RWPE1 (cell line): ENCODE results near the gene YWHAH.

ENCODE experiments used
- CTCF ChIA-PET: fragments of 350-600 bp; sonication (Branson Sonifier 250); formaldehyde crosslinking; extraction: SDS; loops from one replicate; lab custom pipeline; 2021; lab: Yijun Ruan, JAX
- POLR2A ChIA-PET: fragments of 400-600 bp; formaldehyde crosslinking; extraction: SDS; loops from one replicate; lab custom pipeline; 2020; ENCODE audit warnings: antibody characterized with exemption; ENCODE audit not compliant: low non-redundant PET; lab: Yijun Ruan, JAX
- DNase-seq: peaks from one replicate; pipeline ENCODE4 v3.0.0; 2012; ENCODE audit warnings: low spot score
- H3K27ac ChIP-seq: fragments of 450-650 bp; 2 replicates; pipeline ENCODE4 v1.5.1; 2017
- TF ChIP-seq, protein P1 (sequence below): fragments of 450-650 bp; conservative IDR thresholded peaks from 2 replicates; pipeline ENCODE4 v1.5.1; 2017; ENCODE audit warnings: low read depth, mild to moderate bottlenecking

YWHAH gene

GRCh38 chr22:31911565-31912406, 32.5 kb upstream of the YWHAH start:
- POLR2A ChIA-PET = no interaction called here
- CTCF ChIA-PET = no interaction called here
- no peak for DNase-seq
- no peak overlapping the region for H3K27ac ChIP-seq
- TF ChIP-seq, protein P1, sequence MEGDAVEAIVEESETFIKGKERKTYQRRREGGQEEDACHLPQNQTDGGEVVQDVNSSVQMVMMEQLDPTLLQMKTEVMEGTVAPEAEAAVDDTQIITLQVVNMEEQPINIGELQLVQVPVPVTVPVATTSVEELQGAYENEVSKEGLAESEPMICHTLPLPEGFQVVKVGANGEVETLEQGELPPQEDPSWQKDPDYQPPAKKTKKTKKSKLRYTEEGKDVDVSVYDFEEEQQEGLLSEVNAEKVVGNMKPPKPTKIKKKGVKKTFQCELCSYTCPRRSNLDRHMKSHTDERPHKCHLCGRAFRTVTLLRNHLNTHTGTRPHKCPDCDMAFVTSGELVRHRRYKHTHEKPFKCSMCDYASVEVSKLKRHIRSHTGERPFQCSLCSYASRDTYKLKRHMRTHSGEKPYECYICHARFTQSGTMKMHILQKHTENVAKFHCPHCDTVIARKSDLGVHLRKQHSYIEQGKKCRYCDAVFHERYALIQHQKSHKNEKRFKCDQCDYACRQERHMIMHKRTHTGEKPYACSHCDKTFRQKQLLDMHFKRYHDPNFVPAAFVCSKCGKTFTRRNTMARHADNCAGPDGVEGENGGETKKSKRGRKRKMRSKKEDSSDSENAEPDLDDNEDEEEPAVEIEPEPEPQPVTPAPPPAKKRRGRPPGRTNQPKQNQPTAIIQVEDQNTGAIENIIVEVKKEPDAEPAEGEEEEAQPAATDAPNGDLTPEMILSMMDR = no peak

DNA sequence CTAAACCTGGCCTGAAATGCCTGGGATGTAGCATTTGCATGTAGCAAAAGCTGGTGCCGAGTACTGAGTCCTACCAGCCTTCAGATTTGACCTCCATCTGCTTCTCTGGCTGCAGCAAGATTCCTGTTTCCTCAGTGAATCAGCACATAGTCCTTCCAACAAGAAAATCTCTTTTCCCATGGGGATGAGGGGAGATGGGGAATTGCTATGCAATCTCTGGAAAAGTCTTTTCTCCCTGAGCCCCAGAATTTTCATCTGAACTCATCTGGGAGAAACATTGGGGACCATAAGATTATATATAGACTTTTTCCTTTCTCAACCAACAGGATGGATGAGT, 32.0 kb upstream of the YWHAH start:
- CTCF ChIA-PET = no interaction called here

GRCh38 chr22:31915586-31915985, 28.7 kb upstream of the YWHAH start:
- CTCF ChIA-PET = no interaction called here
- TF ChIP-seq, protein P1 = no peak
- POLR2A ChIA-PET = no interaction called here
- no peak for DNase-seq
- no peak overlapping the region for H3K27ac ChIP-seq

More for the DNA sequence above, 32.0 kb upstream of the YWHAH start:
- DNase-seq = no peak
- POLR2A ChIA-PET = no interaction called here
- no peak overlapping the region for H3K27ac ChIP-seq
- TF ChIP-seq, protein P1 = no peak

DNA sequence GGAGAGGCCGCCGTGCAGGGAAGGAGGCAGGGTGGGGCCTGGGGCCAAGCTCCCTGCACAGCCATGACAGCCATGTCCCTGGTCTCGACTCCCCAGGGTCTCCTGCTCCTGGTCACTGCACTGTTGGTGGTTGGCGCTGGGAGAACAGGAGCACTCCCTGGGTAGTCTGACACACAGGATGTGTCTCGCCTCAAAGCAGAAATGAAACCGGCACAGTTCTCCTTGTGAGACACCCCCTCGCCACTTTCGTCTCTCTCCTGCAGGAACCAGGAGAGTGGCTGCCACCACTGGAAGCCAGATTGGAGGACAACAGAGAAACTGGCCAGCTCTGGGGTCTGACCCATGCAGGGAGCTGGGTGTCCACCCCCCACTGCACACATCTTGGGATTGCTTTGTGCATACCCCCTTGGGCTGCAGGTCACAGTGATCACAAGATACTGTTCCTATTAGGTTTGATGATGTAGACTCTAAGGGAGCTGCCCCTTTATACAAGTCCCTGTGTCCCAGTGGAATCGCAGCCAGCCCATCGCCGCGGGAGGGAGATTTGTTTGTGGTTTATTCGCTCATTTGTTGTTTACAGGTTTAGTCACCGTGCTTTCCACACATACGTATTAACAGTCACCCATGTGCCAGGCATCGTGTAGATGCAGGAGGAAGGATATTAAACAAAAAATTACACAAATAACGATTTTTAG, 27.0 kb upstream of the YWHAH start:
- CTCF ChIA-PET = no interaction called here
- TF ChIP-seq, protein P1 = no peak
- POLR2A ChIA-PET = no interaction called here
- no peak for DNase-seq
- H3K27ac ChIP-seq = no peak overlapping the region

GRCh38 chr22:31919730-31920129, 24.6 kb upstream of the YWHAH start:
- ChIA-PET POLR2A (no interaction called here), CTCF (interaction anchor here (0.6 kb wide), 2 partner anchors 34 to 214 kb away, joined by 4 read pairs; no protein-coding TSS in a partner anchor)
- H3K27ac ChIP-seq = no peak overlapping the region
- DNase-seq = no peak
- TF ChIP-seq, protein P1 = no peak

GRCh38 chr22:31920306-31920705, 24.0 kb upstream of the YWHAH start:
- CTCF ChIA-PET = no interaction called here
- DNase-seq = no peak
- TF ChIP-seq, protein P1 = no peak
- no peak overlapping the region for H3K27ac ChIP-seq
- POLR2A ChIA-PET = no interaction called here
